Stimulated activated effector memory CD8-positive, alpha-beta T cell treated with anti-CD3 and anti-CD28 coated beads, Interleukin-12 subunit alpha, Interleukin-12 subunit beta, amount 100 ng/mL, for 72 hours (primary cell): ENCODE data around the gene RHBDL1.
A peak's percentile ranks its signal among the peaks of the same experiment; 100 is the strongest.

Experiments used
- ATAC-seq: fragments of 150-1000 bp; cut with Tn5 transposase; 2 replicates; pipeline ENCODE4 v1.10.0; 2021
- DNase-seq, 2 donors: peaks; one replicate each; pipeline ENCODE4 v3.0.0; 2021 to 2022; ENCODE audit warnings: low spot score in 2 of 2
- H3K27ac Mint-ChIP-seq: one replicate; pipeline ENCODE4 v1.8.0; 2022; ENCODE audit warnings: mild to moderate bottlenecking, mixed read lengths
- H3K36me3 Mint-ChIP-seq: one replicate; pipeline ENCODE4 v1.8.0; 2022; ENCODE audit warnings: mild to moderate bottlenecking, mixed read lengths
- H3K4me1 Mint-ChIP-seq: one replicate; pipeline ENCODE4 v1.8.0; 2022; ENCODE audit warnings: mixed read lengths
- H3K4me3 Mint-ChIP-seq: one replicate; pipeline ENCODE4 v1.8.0; 2022; ENCODE audit warnings: mild to moderate bottlenecking, mixed read lengths
- H3K9me3 Mint-ChIP-seq: one replicate; pipeline ENCODE4 v1.8.0; 2022; ENCODE audit warnings: mixed read lengths

The RHBDL1 gene

GRCh38 chr16:718389-718788 is 42.9 kb downstream of the RHBDL1 start:
- no peak for ATAC-seq
- Mint-ChIP-seq H3K4me1 (peaks cover 27% of the 10 kb centered on the region), H3K36me3 (peaks cover 15% of the 10 kb centered on the region), H3K9me3 (no peaks in the 10 kb centered on the region), H3K4me3 (no peak overlapping the region), H3K27ac (no peak overlapping the region)
- DNase-seq: no peak

GRCh38 chr16:718922-719321 is 43.5 kb downstream of the RHBDL1 start:
- H3K4me1 Mint-ChIP-seq: peaks cover 27% of the 10 kb centered on the region
- peaks cover 15% of the 10 kb centered on the region for H3K36me3 Mint-ChIP-seq
- H3K4me3 Mint-ChIP-seq: peak overlapping the region; percentile 80
- DNase-seq: no peak
- ATAC-seq: no peak
- H3K9me3 Mint-ChIP-seq: no peaks in the 10 kb centered on the region
- H3K27ac Mint-ChIP-seq: peak overlapping the region; percentile 40

GRCh38 chr16:719815-720446 is 44.5 kb downstream of the RHBDL1 start:
- Mint-ChIP-seq H3K27ac (peak overlapping the region; percentile 40), H3K4me1 (peaks cover 28% of the 10 kb centered on the region), H3K4me3 (peak overlapping the region; percentile 80), H3K36me3 (peaks cover 15% of the 10 kb centered on the region), H3K9me3 (no peaks in the 10 kb centered on the region)
- DNase-seq: no peak
- no peak for ATAC-seq

- peak overlapping the region; percentile 80 for H3K4me3 Mint-ChIP-seq
- H3K9me3 Mint-ChIP-seq: no peaks in the 10 kb centered on the region
- peak; percentile 52 for ATAC-seq
- peak in 1 of 2 donors; percentile 72 for DNase-seq
- H3K27ac Mint-ChIP-seq: peak overlapping the region; percentile 40
- peaks cover 15% of the 10 kb centered on the region for H3K36me3 Mint-ChIP-seq
- H3K4me1 Mint-ChIP-seq: peaks cover 32% of the 10 kb centered on the region
Observed at GRCh38 chr16:720447-720989, 45.0 kb downstream of the RHBDL1 start.

- peaks cover 31% of the 10 kb centered on the region for H3K4me1 Mint-ChIP-seq
- H3K27ac Mint-ChIP-seq: peak within 1 kb of the TSS; percentile 40
- H3K9me3 Mint-ChIP-seq: no peaks in the 10 kb centered on the region
- ATAC-seq: peak; percentile 74
- peak within 1 kb of the TSS; percentile 80 for H3K4me3 Mint-ChIP-seq
- DNase-seq: peak; percentile 67 to 92
- H3K36me3 Mint-ChIP-seq: peaks cover 15% of the 10 kb centered on the region
Observed at GRCh38 chr16:720990-721764, 45.7 kb downstream of the RHBDL1 start, which contains the start of gene ANTKMT. ANTKMT (plus strand) TSS chr16:721146; CDS start chr16:721275, 129 bp downstream.

- ATAC-seq (no peak), DNase-seq (no peak)
- Mint-ChIP-seq H3K4me1 (peaks cover 27% of the 10 kb centered on the region), H3K27ac (peak overlapping the region; percentile 40), H3K36me3 (peaks cover 11% of the 10 kb centered on the region), H3K9me3 (no peaks in the 10 kb centered on the region), H3K4me3 (peak overlapping the region; percentile 80)
Observed at GRCh38 chr16:721765-722540, 46.5 kb downstream of the RHBDL1 start.

- H3K4me1 Mint-ChIP-seq: peaks cover 27% of the 10 kb centered on the region
- ATAC-seq (no peak), DNase-seq (no peak)
- no peaks in the 10 kb centered on the region for H3K9me3 Mint-ChIP-seq
- H3K36me3 Mint-ChIP-seq: peaks cover 11% of the 10 kb centered on the region
- peak overlapping the region; percentile 80 for H3K4me3 Mint-ChIP-seq
- no peak overlapping the region for H3K27ac Mint-ChIP-seq
Observed at GRCh38 chr16:722835-723633, 47.6 kb downstream of the RHBDL1 start.

- Mint-ChIP-seq H3K4me3 (no peak overlapping the region), H3K36me3 (peaks cover 11% of the 10 kb centered on the region), H3K27ac (no peak overlapping the region), H3K4me1 (peaks cover 27% of the 10 kb centered on the region), H3K9me3 (no peaks in the 10 kb centered on the region)
- ATAC-seq (no peak), DNase-seq (no peak)
Observed at GRCh38 chr16:723695-724094, 48.2 kb downstream of the RHBDL1 start.

- ATAC-seq (no peak), DNase-seq (no peak)
- peaks cover 21% of the 10 kb centered on the region for H3K4me1 Mint-ChIP-seq
- H3K27ac Mint-ChIP-seq: no peak overlapping the region
- peaks cover 11% of the 10 kb centered on the region for H3K36me3 Mint-ChIP-seq
- no peak overlapping the region for H3K4me3 Mint-ChIP-seq
- no peaks in the 10 kb centered on the region for H3K9me3 Mint-ChIP-seq
Observed at GRCh38 chr16:724188-725040, 48.9 kb downstream of the RHBDL1 start.

- peaks cover 7% of the 10 kb centered on the region for H3K36me3 Mint-ChIP-seq
- peaks cover 15% of the 10 kb centered on the region for H3K4me1 Mint-ChIP-seq
- DNase-seq (no peak), ATAC-seq (no peak)
- no peaks in the 10 kb centered on the region for H3K9me3 Mint-ChIP-seq
- no peak overlapping the region for H3K27ac Mint-ChIP-seq
- no peak overlapping the region for H3K4me3 Mint-ChIP-seq
Observed at GRCh38 chr16:725041-725376, 49.5 kb downstream of the RHBDL1 start.

GRCh38 chr16:725463-726187 is 50.2 kb downstream of the RHBDL1 start:
- peaks cover 11% of the 10 kb centered on the region for H3K4me1 Mint-ChIP-seq
- DNase-seq (no peak), ATAC-seq (no peak)
- peak overlapping the region; percentile 65 for H3K4me3 Mint-ChIP-seq
- H3K9me3 Mint-ChIP-seq: no peaks in the 10 kb centered on the region
- H3K27ac Mint-ChIP-seq: no peak overlapping the region
- peaks cover under 1% of the 10 kb centered on the region for H3K36me3 Mint-ChIP-seq

- DNase-seq: no peak
- H3K4me1 Mint-ChIP-seq: peaks cover 11% of the 10 kb centered on the region
- H3K27ac Mint-ChIP-seq: no peak overlapping the region
- H3K4me3 Mint-ChIP-seq: peak overlapping the region; percentile 65
- H3K36me3 Mint-ChIP-seq: no peaks in the 10 kb centered on the region
- no peak for ATAC-seq
- H3K9me3 Mint-ChIP-seq: no peaks in the 10 kb centered on the region
Observed at GRCh38 chr16:726188-726437, 50.6 kb downstream of the RHBDL1 start.

- peak; percentile 29 for ATAC-seq
- DNase-seq: peak; percentile 60 to 75
- Mint-ChIP-seq H3K36me3 (peaks cover 2% of the 10 kb centered on the region), H3K9me3 (no peaks in the 10 kb centered on the region), H3K4me1 (peaks cover 11% of the 10 kb centered on the region), H3K27ac (no peak within 1 kb of the TSS), H3K4me3 (peak within 1 kb of the TSS; percentile 65)
Observed at GRCh38 chr16:726438-727290, 51.2 kb downstream of the RHBDL1 start, which contains the start of the genes CCDC78 and HAGHL. CCDC78 (minus strand) TSS chr16:726443; CDS start chr16:726367, 76 bp downstream. HAGHL (plus strand) TSS chr16:727106; CDS start chr16:727510, 404 bp downstream.
